Suppressor macrophage treated with lipopolysaccharide for 1 hour (primary cell): ENCODE measurements around the gene TRIM66.

ENCODE experiments used
- DNase-seq, 3 donors: peaks; one replicate each; pipeline ENCODE4 v3.0.0-alpha.2; 2020 to 2022

Gene TRIM66

GRCh38 chr11:8654503-8654902 lies 28.0 kb downstream of the TRIM66 start:
- DNase-seq: no peak

- DNase-seq: no peak
Measured at GRCh38 chr11:8652140-8652539, 30.3 kb downstream of the TRIM66 start.

GRCh38 chr11:8650401-8650990 lies 32.0 kb downstream of the TRIM66 start:
- DNase-seq: no peak

GRCh38 chr11:8649361-8649760 lies 33.1 kb downstream of the TRIM66 start:
- DNase-seq: no peak

GRCh38 chr11:8646873-8647272 lies 35.6 kb downstream of the TRIM66 start:
- no peak for DNase-seq

GRCh38 chr11:8642196-8642841 lies 40.1 kb downstream of the TRIM66 start:
- no peak for DNase-seq

GRCh38 chr11:8641332-8641731 lies 41.1 kb downstream of the TRIM66 start:
- DNase-seq: no peak

- no peak for DNase-seq
Measured at GRCh38 chr11:8640267-8640906, 42.1 kb downstream of the TRIM66 start.

GRCh38 chr11:8639655-8640054 lies 42.8 kb downstream of the TRIM66 start:
- DNase-seq: no peak

GRCh38 chr11:8638300-8638699 lies 44.2 kb downstream of the TRIM66 start:
- no peak for DNase-seq

- DNase-seq: no peak
Measured at GRCh38 chr11:8636127-8636526, 46.3 kb downstream of the TRIM66 start.

GRCh38 chr11:8634498-8634897 lies 48.0 kb downstream of the TRIM66 start:
- DNase-seq: no peak

GRCh38 chr11:8631395-8632118 lies 50.9 kb downstream of the TRIM66 start:
- DNase-seq: no peak

GRCh38 chr11:8624698-8625097 lies 57.8 kb downstream of the TRIM66 start:
- no peak for DNase-seq

GRCh38 chr11:8621147-8621546 lies 61.3 kb downstream of the TRIM66 start:
- DNase-seq: no peak

- DNase-seq: no peak
Measured at GRCh38 chr11:8617063-8617462, 65.4 kb downstream of the TRIM66 start.

- DNase-seq: no peak
Measured at GRCh38 chr11:8615291-8616032, 67.0 kb downstream of the TRIM66 start.

GRCh38 chr11:8614497-8614896 lies 68.0 kb downstream of the TRIM66 start:
- no peak for DNase-seq

- DNase-seq: no peak
Measured at GRCh38 chr11:8613036-8613435, 69.4 kb downstream of the TRIM66 start.

- no peak for DNase-seq
Measured at GRCh38 chr11:8612522-8612921, 69.9 kb downstream of the TRIM66 start.

- DNase-seq: peak in 1 of 3 donors; percentile 29
Measured at GRCh38 chr11:8610532-8611116, 71.8 kb downstream of the TRIM66 start.

GRCh38 chr11:8608652-8609051 lies 73.8 kb downstream of the TRIM66 start:
- DNase-seq: peak; percentile 36 to 49 (median 40)
